ENCODE results near the gene CAP2. TPM values are rescaled to one million over a fixed set of nuclear protein-coding genes. Genes with fewer than 3 reads are reported as not detected.
A peak's percentile ranks its signal among the peaks of the same experiment; 100 is the strongest.
"Not testable (repeated sequence)": the region's sequence is repeated elsewhere in the genome, so short reads cannot be mapped to it uniquely, and the experiment has no call there.

The CAP2 gene
- total RNA-seq, 1 experiment from 2014 or later, result 10.9 TPM

- no peak for DNase-seq (ENCODE audit: low spot score)
Observed at GRCh38 chr6:17503051-17503450, 109.7 kb downstream of the CAP2 start.

GRCh38 chr6:17504005-17504404 lies 110.6 kb downstream of the CAP2 start:
- no peak for DNase-seq (ENCODE audit: low spot score)

GRCh38 chr6:17505062-17505476 lies 111.7 kb downstream of the CAP2 start:
- DNase-seq (ENCODE audit: low spot score), result no peak

- peak; percentile 18 for DNase-seq (ENCODE audit: low spot score)
Observed at GRCh38 chr6:17505767-17506280, 112.4 kb downstream of the CAP2 start.

GRCh38 chr6:17506531-17506930 lies 113.1 kb downstream of the CAP2 start:
- DNase-seq (ENCODE audit: low spot score), result no peak

- DNase-seq (ENCODE audit: low spot score), result no peak
Observed at GRCh38 chr6:17506962-17507361, 113.6 kb downstream of the CAP2 start.

GRCh38 chr6:17511084-17511483 lies 117.7 kb downstream of the CAP2 start:
- no peak for DNase-seq (ENCODE audit: low spot score)

- no peak for DNase-seq (ENCODE audit: low spot score)
Observed at GRCh38 chr6:17511580-17511979, 118.2 kb downstream of the CAP2 start.

- no peak for DNase-seq (ENCODE audit: low spot score)
Observed at GRCh38 chr6:17519120-17519519, 125.7 kb downstream of the CAP2 start.

- no peak for DNase-seq (ENCODE audit: low spot score)
Observed at GRCh38 chr6:17525637-17526036, 132.2 kb downstream of the CAP2 start.

GRCh38 chr6:17527076-17527475 lies 133.7 kb downstream of the CAP2 start:
- DNase-seq (ENCODE audit: low spot score), result no peak

- DNase-seq (ENCODE audit: low spot score), result no peak
Observed at GRCh38 chr6:17530321-17530835, 137.0 kb downstream of the CAP2 start.

- no peak for DNase-seq (ENCODE audit: low spot score)
Observed at GRCh38 chr6:17536586-17536985, 143.2 kb downstream of the CAP2 start.

- no peak for DNase-seq (ENCODE audit: low spot score)
Observed at GRCh38 chr6:17542243-17542642, 148.8 kb downstream of the CAP2 start.

GRCh38 chr6:17545681-17546080 lies 152.3 kb downstream of the CAP2 start:
- DNase-seq (ENCODE audit: low spot score), result not testable (repeated sequence)

GRCh38 chr6:17551383-17551958 lies 158.1 kb downstream of the CAP2 start:
- no peak for DNase-seq (ENCODE audit: low spot score)

- DNase-seq (ENCODE audit: low spot score), result no peak
Observed at GRCh38 chr6:17552861-17553260, 159.5 kb downstream of the CAP2 start.

- no peak for DNase-seq (ENCODE audit: low spot score)
Observed at GRCh38 chr6:17556014-17556413, 162.6 kb downstream of the CAP2 start.

GRCh38 chr6:17562636-17563035 lies 169.2 kb downstream of the CAP2 start:
- no peak for DNase-seq (ENCODE audit: low spot score)

GRCh38 chr6:17565399-17565798 lies 172.0 kb downstream of the CAP2 start:
- DNase-seq (ENCODE audit: low spot score), result no peak

- DNase-seq (ENCODE audit: low spot score), result no peak
Observed at GRCh38 chr6:17574866-17575560, 181.6 kb downstream of the CAP2 start.

- no peak for DNase-seq (ENCODE audit: low spot score)
Observed at GRCh38 chr6:17577059-17577458, 183.7 kb downstream of the CAP2 start.

GRCh38 chr6:17580518-17581048 lies 187.2 kb downstream of the CAP2 start:
- no peak for DNase-seq (ENCODE audit: low spot score)

Data from H4 (cell line).